HG02981 (cell line): ENCODE measurements around the gene HDDC3.

Source experiments
- ATAC-seq: cut with Tn5 transposase; IDR thresholded peaks from one replicate; pipeline ENCODE4 v1.9.1; 2021; ENCODE audit warnings: mild to moderate bottlenecking, moderate library complexity; ENCODE audit not compliant: unreplicated experiment

Gene HDDC3

GRCh38 chr15:90895571-90896117 lies 36.7 kb downstream of the HDDC3 start:
- ATAC-seq: no peak

- no peak for ATAC-seq
These were observed 38.9 kb downstream of the HDDC3 start for GRCh38 chr15:90893175-90894090.

- ATAC-seq: no peak
These were observed 39.7 kb downstream of the HDDC3 start for GRCh38 chr15:90892498-90893174.

- no peak for ATAC-seq
These were observed 40.3 kb downstream of the HDDC3 start for GRCh38 chr15:90892023-90892422.

GRCh38 chr15:90891346-90891949 lies 40.9 kb downstream of the HDDC3 start:
- ATAC-seq: no peak

GRCh38 chr15:90890839-90891238 lies 41.5 kb downstream of the HDDC3 start:
- no peak for ATAC-seq

- no peak for ATAC-seq
These were observed 42.5 kb downstream of the HDDC3 start for GRCh38 chr15:90889736-90890456.

GRCh38 chr15:90889313-90889730 lies 43.0 kb downstream of the HDDC3 start:
- no peak for ATAC-seq

GRCh38 chr15:90887037-90887481 lies 45.3 kb downstream of the HDDC3 start:
- ATAC-seq: no peak

- no peak for ATAC-seq
These were observed 46.1 kb downstream of the HDDC3 start for GRCh38 chr15:90886291-90886614.

- ATAC-seq: no peak
These were observed 46.7 kb downstream of the HDDC3 start for GRCh38 chr15:90885432-90886290.

- no peak for ATAC-seq
These were observed 47.5 kb downstream of the HDDC3 start for GRCh38 chr15:90884719-90885431.

GRCh38 chr15:90883976-90884718 lies 48.2 kb downstream of the HDDC3 start, which contains the start of gene FES:
TSS of gene FES (plus strand) at chr15:90884504. CDS start at chr15:90885046, 542 bp downstream.
- no peak for ATAC-seq

GRCh38 chr15:90883526-90883975 lies 48.8 kb downstream of the HDDC3 start:
- no peak for ATAC-seq

- ATAC-seq: no peak
These were observed 49.4 kb downstream of the HDDC3 start for GRCh38 chr15:90882781-90883525.

- ATAC-seq: no peak
These were observed 50.2 kb downstream of the HDDC3 start for GRCh38 chr15:90881978-90882721.
